Measurements from ENCODE around the gene PALLD. TPM values are rescaled to one million over a fixed set of nuclear protein-coding genes. Genes with fewer than 3 reads are reported as not detected.

PALLD gene
- total RNA-seq, 1 experiment from 2014 or later = 6.5 TPM

DNA sequence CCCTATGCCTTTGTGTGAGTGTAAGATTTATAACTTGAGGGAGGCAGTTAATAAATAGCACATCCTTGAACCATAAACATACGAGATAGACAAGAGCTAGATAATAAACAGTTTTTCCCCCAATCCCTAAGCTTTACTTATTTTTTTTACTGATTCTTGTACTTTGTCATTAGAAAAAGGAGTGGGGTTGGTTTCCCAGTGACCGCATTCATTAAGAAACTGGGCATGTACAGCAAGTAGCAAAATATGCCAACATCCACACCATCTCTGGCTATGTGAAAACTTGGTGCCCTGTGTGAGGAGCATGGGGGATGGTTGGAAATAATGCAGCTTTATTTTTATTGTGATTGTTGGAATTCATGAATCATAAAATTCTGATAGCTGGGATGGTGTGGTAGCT is 337.0 kb downstream of the PALLD start:
- in situ Hi-C loops (cut with HindIII; ENCODE audit: low pct_unique_long_range_greater_than_20kb, low sequenced_read_pairs) (no loop called here), intact Hi-C loops (cut with micrococcal nuclease; ENCODE audit: unreplicated experiment) (no loop called here)
- ChIA-PET POLR2A (no interaction called here), CTCF (no interaction called here)
- H3K9me3 ChIP-seq (ENCODE audit: control insufficient read depth, insufficient read depth, low read depth, low read length) = no peaks in the 10 kb centered on the region
- peaks cover 2% of the 10 kb centered on the region; the same call in 1 of the 2 replicates for H3K36me3 ChIP-seq (ENCODE audit: control insufficient read depth, insufficient read depth, low read length)
- TF ChIP-seq TCF7L2 (IDR thresholded peaks at IDR 0.05; ENCODE audit: low read depth, low read length) = no peak
- TF ChIP-seq, protein P1, sequence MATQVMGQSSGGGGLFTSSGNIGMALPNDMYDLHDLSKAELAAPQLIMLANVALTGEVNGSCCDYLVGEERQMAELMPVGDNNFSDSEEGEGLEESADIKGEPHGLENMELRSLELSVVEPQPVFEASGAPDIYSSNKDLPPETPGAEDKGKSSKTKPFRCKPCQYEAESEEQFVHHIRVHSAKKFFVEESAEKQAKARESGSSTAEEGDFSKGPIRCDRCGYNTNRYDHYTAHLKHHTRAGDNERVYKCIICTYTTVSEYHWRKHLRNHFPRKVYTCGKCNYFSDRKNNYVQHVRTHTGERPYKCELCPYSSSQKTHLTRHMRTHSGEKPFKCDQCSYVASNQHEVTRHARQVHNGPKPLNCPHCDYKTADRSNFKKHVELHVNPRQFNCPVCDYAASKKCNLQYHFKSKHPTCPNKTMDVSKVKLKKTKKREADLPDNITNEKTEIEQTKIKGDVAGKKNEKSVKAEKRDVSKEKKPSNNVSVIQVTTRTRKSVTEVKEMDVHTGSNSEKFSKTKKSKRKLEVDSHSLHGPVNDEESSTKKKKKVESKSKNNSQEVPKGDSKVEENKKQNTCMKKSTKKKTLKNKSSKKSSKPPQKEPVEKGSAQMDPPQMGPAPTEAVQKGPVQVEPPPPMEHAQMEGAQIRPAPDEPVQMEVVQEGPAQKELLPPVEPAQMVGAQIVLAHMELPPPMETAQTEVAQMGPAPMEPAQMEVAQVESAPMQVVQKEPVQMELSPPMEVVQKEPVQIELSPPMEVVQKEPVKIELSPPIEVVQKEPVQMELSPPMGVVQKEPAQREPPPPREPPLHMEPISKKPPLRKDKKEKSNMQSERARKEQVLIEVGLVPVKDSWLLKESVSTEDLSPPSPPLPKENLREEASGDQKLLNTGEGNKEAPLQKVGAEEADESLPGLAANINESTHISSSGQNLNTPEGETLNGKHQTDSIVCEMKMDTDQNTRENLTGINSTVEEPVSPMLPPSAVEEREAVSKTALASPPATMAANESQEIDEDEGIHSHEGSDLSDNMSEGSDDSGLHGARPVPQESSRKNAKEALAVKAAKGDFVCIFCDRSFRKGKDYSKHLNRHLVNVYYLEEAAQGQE (IDR thresholded peaks at IDR 0.05; ENCODE audit: insufficient read depth in 1 of 2, low read depth in 2 of 2, low read length in 1 of 2) = no peak
- no peak for TF ChIP-seq SIN3A (IDR thresholded peaks at IDR 0.05; ENCODE audit: borderline replicate concordance, insufficient read depth, low read depth, low read length)
- TF ChIP-seq CTCF (IDR thresholded peaks at IDR 0.05) = no peak
- TF ChIP-seq POLR2AphosphoS5 (IDR thresholded peaks at IDR 0.05; ENCODE audit: low read depth, low read length) = no peak
- H3K27me3 ChIP-seq (ENCODE audit: control insufficient read depth, insufficient read depth, low read length) = peaks cover 4% of the 10 kb centered on the region
- BruUV-seq (replicated peaks) = no TSS peak
- peaks cover 6% of the 10 kb centered on the region; the same call in 1 of the 2 replicates for H3K4me1 ChIP-seq (ENCODE audit: control insufficient read depth, insufficient read depth, low read length)
- DNase-seq (ENCODE audit: low read depth, low spot score) (no peak), ATAC-seq (no peak)
- peak overlapping the region in 1 of 2 experiments; percentile 52; a peak in 1 of 4 replicates for H3K4me3 ChIP-seq (ENCODE audit: low read depth in 2 of 2, low read length in 2 of 2)
- H3K27ac ChIP-seq (ENCODE audit: low read length) = no peak overlapping the region

- ChIA-PET POLR2A (interaction anchor here (0.7 kb wide), 1 partner anchor 13 kb away, joined by 3 read pairs; no protein-coding TSS in a partner anchor), CTCF (no interaction called here)
- Histone ChIP-seq H3K27me3 (ENCODE audit: control insufficient read depth, insufficient read depth, low read length) (peaks cover 2% of the 10 kb centered on the region; the same call in 1 of the 2 replicates), H3K4me1 (ENCODE audit: control insufficient read depth, insufficient read depth, low read length) (peaks cover 6% of the 10 kb centered on the region; the same call in 1 of the 2 replicates), H3K27ac (ENCODE audit: low read length) (no peak overlapping the region), H3K9me3 (ENCODE audit: control insufficient read depth, insufficient read depth, low read depth, low read length) (no peaks in the 10 kb centered on the region), H3K36me3 (ENCODE audit: control insufficient read depth, insufficient read depth, low read length) (peaks cover 2% of the 10 kb centered on the region; the same call in 1 of the 2 replicates), H3K4me3 (ENCODE audit: low read depth in 2 of 2, low read length in 2 of 2) (no peak overlapping the region)
- BruUV-seq (replicated peaks) = no TSS peak
- in situ Hi-C loops (cut with HindIII; ENCODE audit: low pct_unique_long_range_greater_than_20kb, low sequenced_read_pairs) = no loop called here
- intact Hi-C loops (cut with micrococcal nuclease; ENCODE audit: unreplicated experiment) = no loop called here
- no peak for TF ChIP-seq POLR2AphosphoS5 (IDR thresholded peaks at IDR 0.05; ENCODE audit: low read depth, low read length)
- no peak for TF ChIP-seq SIN3A (IDR thresholded peaks at IDR 0.05; ENCODE audit: borderline replicate concordance, insufficient read depth, low read depth, low read length)
- TF ChIP-seq, protein P1 (IDR thresholded peaks at IDR 0.05; ENCODE audit: insufficient read depth in 1 of 2, low read depth in 2 of 2, low read length in 1 of 2) = no peak
- no peak for TF ChIP-seq CTCF (IDR thresholded peaks at IDR 0.05)
- no peak for TF ChIP-seq TCF7L2 (IDR thresholded peaks at IDR 0.05; ENCODE audit: low read depth, low read length)
- no peak for DNase-seq (ENCODE audit: low read depth, low spot score)
- ATAC-seq = no peak
These were observed 339.1 kb downstream of the PALLD start for GRCh38 chr4:168835880-168836454.

Measured in Panc1 (cell line).